B cell (primary cell): ENCODE data around the gene FAM177A1. TPM values are rescaled to one million over a fixed set of nuclear protein-coding genes. Genes with fewer than 3 reads are reported as not detected.

ENCODE experiments used
- ATAC-seq: fragments of 200-7000 bp; cut with Tn5 transposase; one replicate; pipeline ENCODE4 v1.10.0; 2021; ENCODE audit warnings: low read depth, mild to moderate bottlenecking, moderate number of reproducible peaks, moderate library complexity
- CTCF ChIA-PET: fragments of 350-600 bp; sonication (Branson Sonifier 250); formaldehyde crosslinking; loops from one replicate; lab custom pipeline; 2021; ENCODE audit warnings: antibody characterized with exemption, inconsistent platforms; lab: Charles Lee
- POLR2A ChIA-PET: fragments of 350-600 bp; sonication (Branson Sonifier 250); formaldehyde crosslinking; loops from one replicate; lab custom pipeline; 2021; ENCODE audit warnings: antibody characterized with exemption; lab: Charles Lee
- DNase-seq: peaks from one replicate; pipeline ENCODE4 v3.0.0; 2013
- H2AFZ ChIP-seq: 2 replicates; pipeline ENCODE4 v1.6.1; 2012; ENCODE audit warnings: mild to moderate bottlenecking, low read depth, low read length; ENCODE audit not compliant: insufficient read depth, poor library complexity, severe bottlenecking
- H3K27ac ChIP-seq, 2 donors: 1 replicate in 1 of 2; 2 replicates in 1 of 2; pipeline ENCODE4 v1.5.1; 2012 to 2013; ENCODE audit warnings: low read length in 2 of 2, mild to moderate bottlenecking in 2 of 2, moderate library complexity in 1 of 2
- H3K27me3 ChIP-seq, 4 experiments: fragments of 200-600 bp in 1 of 4; sonication (generic) in 1 of 4; replicated peaks in 1 of 4; 1 replicate in 2 of 4; 2 replicates in 2 of 4; pipeline versions ENCODE4 v1.6.1 to v1.7.0; 2013 to 2016; ENCODE audit warnings: low read length in 3 of 4, mild to moderate bottlenecking in 2 of 4, mixed read lengths in 1 of 4, moderate library complexity in 1 of 4; ENCODE audit not compliant: insufficient read depth in 4 of 4, control insufficient read depth in 3 of 4; ENCODE audit errors: control extremely low read depth in 1 of 4
- H3K36me3 ChIP-seq, 2 experiments: replicated peaks in 1 of 2; 1 replicate in 1 of 2; 2 replicates in 1 of 2; pipeline versions ENCODE4 v1.6.1 to v1.7.1; 2013; ENCODE audit warnings: low read length in 1 of 2; ENCODE audit not compliant: insufficient read depth in 2 of 2, control insufficient read depth in 1 of 2; ENCODE audit errors: control extremely low read depth in 1 of 2, extremely low read depth in 1 of 2
- H3K4me1 ChIP-seq, 2 donors: fragments of 200-600 bp in 1 of 2; sonication (generic) in 1 of 2; 1 replicate in 1 of 2; 2 replicates in 1 of 2; pipeline versions ENCODE4 v1.5.1 to v1.6.1; 2013 to 2017; ENCODE audit warnings: low read length in 2 of 2; ENCODE audit not compliant: control insufficient read depth in 2 of 2, insufficient read depth in 2 of 2
- H3K4me2 ChIP-seq: replicated peaks from 2 replicates; pipeline ENCODE3; 2012; ENCODE audit warnings: mild to moderate bottlenecking, low read depth, low read length; ENCODE audit not compliant: poor library complexity, severe bottlenecking
- H3K4me3 ChIP-seq, 5 experiments: fragments of 200-600 bp in 1 of 5; sonication (generic) in 1 of 5; 1 replicate in 3 of 5; 2 replicates in 2 of 5; pipeline versions ENCODE4 v1.5.1 to v1.7.0; 2011 to 2016; ENCODE audit warnings: low read length in 4 of 5, mild to moderate bottlenecking in 4 of 5, low read depth in 2 of 5, control low read depth in 1 of 5, moderate library complexity in 1 of 5; ENCODE audit not compliant: insufficient read depth in 1 of 5; ENCODE audit errors: control extremely low read depth in 1 of 5, extremely low read depth in 1 of 5
- H3K79me2 ChIP-seq: fragments of 200-600 bp; sonication (generic); one replicate; pipeline ENCODE4 v1.6.0; 2016; ENCODE audit warnings: low read length; ENCODE audit not compliant: control insufficient read depth, insufficient read depth
- H3K9ac ChIP-seq: fragments of 200-600 bp; sonication (generic); 2 replicates; pipeline ENCODE4 v1.6.1; 2017; ENCODE audit warnings: mild to moderate bottlenecking, low read length, moderate library complexity
- H3K9me3 ChIP-seq, 3 donors: one replicate each; pipeline versions ENCODE4 v1.6.1 to v1.7.1; 2013; ENCODE audit warnings: low read length in 2 of 3; ENCODE audit not compliant: control insufficient read depth in 2 of 3, insufficient read depth in 1 of 3; ENCODE audit errors: control extremely low read depth in 1 of 3
- H4K20me1 ChIP-seq: 2 replicates; pipeline ENCODE4 v1.6.0; 2012; ENCODE audit warnings: mild to moderate bottlenecking, low read length; ENCODE audit not compliant: insufficient read depth, control insufficient read depth, poor library complexity, severe bottlenecking
- H3K27ac Mint-ChIP-seq: one replicate; pipeline ENCODE4 v1.8.0; 2021; ENCODE audit warnings: mixed read lengths
- H3K27me3 Mint-ChIP-seq: one replicate; pipeline ENCODE4 v1.8.0; 2021; ENCODE audit warnings: mixed read lengths
- H3K4me1 Mint-ChIP-seq: one replicate; pipeline ENCODE4 v1.8.0; 2021; ENCODE audit warnings: mixed read lengths
- H3K4me3 Mint-ChIP-seq: one replicate; pipeline ENCODE4 v1.8.0; 2021; ENCODE audit warnings: mixed read lengths
- H3K9me3 Mint-ChIP-seq: one replicate; pipeline ENCODE4 v1.8.0; 2022; ENCODE audit warnings: mixed read lengths; ENCODE audit not compliant: insufficient read depth
- CTCF ChIP-seq: fragments of 200-600 bp; IDR thresholded peaks from one replicate; pipeline ENCODE4 v1.8.0; 2022; ENCODE audit warnings: antibody characterized with exemption, mild to moderate bottlenecking
- EZH2 ChIP-seq: IDR thresholded peaks from 2 replicates; pipeline ENCODE4 v1.6.1; 2012; ENCODE audit warnings: borderline replicate concordance, low read depth, mild to moderate bottlenecking, moderate library complexity, low read length; ENCODE audit not compliant: insufficient read depth, poor library complexity, severe bottlenecking
- WGBS: methylation state at CpG from one replicate; pipeline ENCODE4 v1.1.5; 2013; ENCODE audit warnings: missing lambda C conversion rate; ENCODE audit not compliant: insufficient coverage; 5-methylcytosine and 5-hydroxymethylcytosine counted together
- intact Hi-C: fragments of 100-400 bp; cut with micrococcal nuclease; formaldehyde crosslinking; loops from one replicate; pipeline ENCODE4 v1.10.0; 2022
- polyA plus RNA-seq: library from polyadenylated mRNA; depleted of rRNA; stranded (reverse); fragments of >200 nt; gene quantifications from 2 replicates; pipeline ENCODE4 v1.2.3, GENCODE V29; 2012
- total RNA-seq, 2 donors: library from RNA; stranded (reverse); fragments of 120-200 nt in 1 of 2; gene quantifications; 1 replicate in 1 of 2; 2 replicates in 1 of 2; pipeline versions ENCODE4 v1.2.3 to v1.2.4, GENCODE V29; 2013 to 2022

The FAM177A1 gene
- total and polyA plus RNA-seq, 2 donors (not counting 1 experiment from before 2014, with no cell fraction given), result 14.3 to 32.1 TPM

GRCh38 chr14:35107866-35108265, 61.8 kb downstream of the FAM177A1 start:
- H3K4me2 ChIP-seq, result no peak overlapping the region
- ChIA-PET POLR2A (interaction anchor here (0.6 kb wide), 1 partner anchor 284 kb away, joined by 6 read pairs; no protein-coding TSS in a partner anchor), CTCF (no interaction called here)
- no peak overlapping the region for H3K27ac ChIP-seq
- H3K4me1 ChIP-seq, result no peaks in the 10 kb centered on the region
- ATAC-seq (no peak), DNase-seq (no peak)
- H3K9ac ChIP-seq, result no peak overlapping the region
- H3K9me3 ChIP-seq, result peaks cover 0 to 4% (median 0%) of the 10 kb centered on the region in 3 donors
- no peaks in the 10 kb centered on the region for H3K27me3 ChIP-seq
- Mint-ChIP-seq H3K4me3 (no peak overlapping the region), H3K27ac (no peak overlapping the region), H3K27me3 (no peaks in the 10 kb centered on the region), H3K9me3 (peaks cover 2% of the 10 kb centered on the region), H3K4me1 (no peaks in the 10 kb centered on the region)
- no peak for TF ChIP-seq EZH2
- TF ChIP-seq CTCF, result no peak
- H3K79me2 ChIP-seq, result peaks cover 7% of the 10 kb centered on the region
- no peak overlapping the region for H3K4me3 ChIP-seq
- intact Hi-C loops, result no loop called here
- H3K36me3 ChIP-seq, result peaks cover 12 to 65% of the 10 kb centered on the region in 2 experiments
- no peak overlapping the region for H2AFZ ChIP-seq
- peaks cover 12% of the 10 kb centered on the region for H4K20me1 ChIP-seq

- Mint-ChIP-seq H3K4me1 (peaks cover 10% of the 10 kb centered on the region), H3K9me3 (peaks cover 2% of the 10 kb centered on the region), H3K27me3 (no peaks in the 10 kb centered on the region), H3K27ac (no peak overlapping the region), H3K4me3 (no peak overlapping the region)
- Histone ChIP-seq H3K9ac (no peak overlapping the region), H3K9me3 (peaks cover 0 to 4% (median 1%) of the 10 kb centered on the region in 3 donors), H4K20me1 (peaks cover 41% of the 10 kb centered on the region), H3K4me3 (no peak overlapping the region), H3K27ac (no peak overlapping the region), H3K27me3 (no peaks in the 10 kb centered on the region), H3K36me3 (peaks cover 19 to 62% of the 10 kb centered on the region in 2 experiments), H2AFZ (no peak overlapping the region), H3K79me2 (peaks cover 32% of the 10 kb centered on the region), H3K4me1 (no peaks in the 10 kb centered on the region), H3K4me2 (no peak overlapping the region)
- intact Hi-C loops, result no loop called here
- WGBS, result 86% methylated on average over 1 of the region's 2 CpGs
- POLR2A ChIA-PET, result no interaction called here
- no peak for DNase-seq
- CTCF ChIA-PET, result no interaction called here
- ATAC-seq, result no peak
- no peak for TF ChIP-seq CTCF
- no peak for TF ChIP-seq EZH2
These were observed 66.6 kb downstream of the FAM177A1 start for GRCh38 chr14:35112641-35113040.
